GM19239 (cell line): ENCODE results near the gene GLT8D2.
"Not testable (repeated sequence)": the region's sequence is repeated elsewhere in the genome, so short reads cannot be mapped to it uniquely, and the experiment has no call there.

Experiments
- DNase-seq: peaks from one replicate; pipeline ENCODE4 v3.0.0; 2011; ENCODE audit warnings: low spot score; ENCODE audit not compliant: insufficient read length
- FAIRE-seq: peaks from 2 replicates; lab custom pipeline; 2011; peaks lifted over from hg19 to GRCh38; lab: Jason Lieb, UNC

Gene GLT8D2

DNA sequence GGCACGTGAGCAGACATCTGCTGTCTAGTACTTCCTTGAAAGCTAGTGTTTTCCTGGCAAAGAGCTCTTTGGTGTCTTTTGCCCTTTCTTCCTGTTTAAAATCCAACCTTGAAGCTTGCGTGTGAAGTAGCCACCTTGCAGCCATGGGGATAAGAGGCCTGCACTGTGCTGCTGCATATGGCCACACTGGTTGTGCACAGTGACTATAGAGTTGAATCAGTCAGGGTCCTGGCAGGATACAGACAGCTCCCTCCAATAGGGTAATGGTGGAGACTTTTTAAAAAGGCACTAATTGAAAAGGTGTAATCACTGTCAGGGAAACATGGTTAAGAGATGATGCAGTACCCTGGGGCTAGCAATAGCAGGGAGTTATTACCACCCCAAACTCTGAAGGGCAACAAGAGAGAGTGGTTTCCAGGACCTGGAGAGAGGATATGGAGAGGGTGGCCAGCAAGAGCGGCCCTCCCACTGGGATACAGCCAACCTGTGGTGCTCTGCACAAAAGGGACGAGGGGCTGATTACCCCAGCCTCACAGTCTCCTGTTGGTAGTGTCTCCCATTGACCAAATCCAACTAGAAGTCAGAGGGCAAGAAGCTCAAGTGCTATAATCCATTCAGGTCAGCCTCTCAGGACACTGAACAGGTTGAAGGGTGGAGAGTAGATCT, 4.8 kb upstream of the GLT8D2 start:
- DNase-seq (no peak), FAIRE-seq (no peak)

- FAIRE-seq (no peak), DNase-seq (no peak)
Observed at GRCh38 chr12:104050436-104050835, 449 bp upstream of the GLT8D2 start.

DNA sequence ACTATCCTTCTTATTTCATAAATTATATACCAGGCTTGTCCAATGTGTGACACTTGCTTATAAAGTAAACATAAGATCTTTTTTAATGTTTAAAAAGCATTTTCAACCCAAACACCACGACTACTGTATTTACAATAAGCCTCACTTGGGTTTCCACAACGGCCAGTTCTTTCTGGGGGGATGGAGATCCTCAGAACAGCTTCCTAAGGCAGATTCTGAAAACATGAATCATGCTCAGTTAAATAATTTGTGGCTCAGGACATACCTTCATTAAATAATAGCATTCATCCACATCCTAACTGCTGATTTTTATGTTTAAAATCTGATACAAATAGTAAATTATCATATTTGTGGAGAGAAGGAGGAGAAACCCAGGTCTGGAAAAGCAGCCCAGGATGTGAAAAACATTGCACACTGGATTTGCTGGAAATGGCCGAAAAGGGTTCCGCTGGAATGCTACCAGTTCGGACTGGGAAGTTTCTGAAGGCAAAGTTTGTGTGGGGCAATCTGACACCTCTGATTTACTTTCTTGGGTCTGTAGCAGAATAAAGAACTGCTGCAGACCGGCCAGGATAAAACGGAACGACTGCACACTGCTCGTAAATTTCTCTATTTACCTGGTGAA, 597 bp downstream of the GLT8D2 start:
- FAIRE-seq (no peak), DNase-seq (no peak)

DNA sequence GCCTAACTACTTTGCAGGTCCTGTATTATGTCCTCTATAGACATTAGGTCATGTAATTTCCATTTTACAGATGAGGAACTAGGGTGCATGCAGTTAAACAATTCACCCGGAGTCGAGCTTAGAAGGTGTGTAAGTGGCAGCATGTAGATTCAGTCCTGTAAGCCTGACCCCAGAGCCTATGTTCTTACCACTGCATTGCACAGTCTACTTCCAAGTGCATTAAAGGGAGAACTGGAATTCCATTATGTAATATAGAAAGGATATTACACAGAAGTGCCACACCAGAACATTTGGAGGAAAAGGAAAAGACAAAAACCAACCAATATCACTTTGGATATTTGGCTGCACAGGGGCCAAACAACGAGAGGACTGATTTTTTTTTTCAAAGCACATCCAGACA, 1.2 kb downstream of the GLT8D2 start:
- FAIRE-seq (no peak), DNase-seq (no peak)

- FAIRE-seq (no peak), DNase-seq (no peak)
Observed at GRCh38 chr12:104048162-104048561, 1.8 kb downstream of the GLT8D2 start.

DNA sequence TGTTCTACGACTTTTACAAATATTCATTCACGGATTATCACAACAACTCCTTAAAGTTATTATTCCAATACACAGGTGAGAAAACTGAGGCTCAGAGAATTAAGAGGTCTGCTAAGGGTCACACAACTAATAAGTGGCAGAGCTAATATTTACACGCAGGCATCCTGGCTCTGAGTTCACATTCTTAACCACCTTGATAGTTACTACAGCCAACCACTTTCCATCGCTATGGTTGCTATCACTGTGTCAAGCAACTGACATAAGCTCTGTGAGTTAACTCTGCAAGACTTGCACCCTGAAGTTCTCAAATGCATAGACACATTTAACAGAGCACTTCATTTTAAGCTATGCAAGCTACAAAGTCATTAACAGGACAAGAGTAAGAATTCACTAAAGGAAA, 3.7 kb downstream of the GLT8D2 start:
- DNase-seq: no peak
- no peak for FAIRE-seq

DNA sequence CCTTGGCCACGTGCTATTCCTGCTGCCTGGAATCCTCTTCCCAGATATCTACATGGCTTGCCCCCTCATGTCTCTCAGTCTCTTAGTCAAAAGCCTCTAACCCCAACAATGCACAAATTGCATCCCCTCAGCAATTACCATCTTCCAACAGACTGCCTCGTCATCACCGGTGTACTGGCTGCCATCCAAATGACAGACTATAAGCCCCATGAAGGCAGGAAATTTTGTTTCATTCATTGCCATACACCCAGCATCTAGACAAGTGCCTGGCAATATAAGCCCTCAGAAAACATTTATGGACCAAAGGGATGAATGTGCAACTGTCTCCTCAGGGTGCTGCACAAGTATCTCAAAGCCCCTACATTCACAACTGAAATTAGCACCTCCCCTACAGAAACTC, 5.8 kb downstream of the GLT8D2 start:
- DNase-seq (no peak), FAIRE-seq (no peak)

DNA sequence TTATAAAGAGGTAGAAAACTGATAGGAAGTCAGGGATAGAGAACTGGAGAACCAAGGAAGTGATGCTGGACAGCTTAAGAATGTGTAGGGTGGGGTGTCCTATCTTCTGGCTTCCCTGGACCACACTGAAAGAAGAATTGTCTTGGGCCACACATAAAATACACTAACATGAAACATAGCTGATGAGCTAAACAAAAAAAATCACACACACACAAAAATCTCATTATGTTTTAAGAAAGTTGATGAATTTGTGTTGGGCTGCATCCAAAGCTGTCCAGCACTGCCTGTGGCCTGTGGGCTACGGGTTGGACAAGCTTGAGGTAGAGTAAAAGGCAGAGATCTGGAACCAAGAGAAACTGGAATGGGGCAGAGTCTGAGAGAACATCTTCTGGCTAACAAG, 7.4 kb downstream of the GLT8D2 start:
- DNase-seq (no peak), FAIRE-seq (no peak)

DNA sequence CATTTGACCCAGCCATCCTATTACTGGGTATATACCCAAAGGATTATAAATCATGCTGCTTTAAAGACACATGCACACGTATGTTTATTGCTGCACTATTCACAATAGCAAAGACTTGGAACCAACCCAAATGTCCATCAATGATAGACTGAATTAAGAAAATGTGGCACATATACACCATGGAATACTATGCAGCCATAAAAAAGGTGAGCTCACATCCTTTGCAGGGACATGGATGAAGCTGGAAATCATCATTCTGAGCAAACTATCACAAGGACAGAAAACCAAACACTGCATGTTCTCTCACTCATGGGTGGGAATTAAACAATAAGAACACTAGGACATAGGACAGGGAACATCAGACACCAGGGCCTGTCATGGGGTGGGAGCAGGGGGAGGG, 10.2 kb downstream of the GLT8D2 start:
- not testable (repeated sequence) for DNase-seq, FAIRE-seq

- not testable (repeated sequence) for DNase-seq, FAIRE-seq
Observed at GRCh38 chr12:104036143-104036542, 13.8 kb downstream of the GLT8D2 start.

GRCh38 chr12:104030596-104030995, 19.4 kb downstream of the GLT8D2 start:
- not testable (repeated sequence) for DNase-seq, FAIRE-seq

- no peak for FAIRE-seq
- DNase-seq: no peak
Observed at GRCh38 chr12:104026841-104027599, 23.0 kb downstream of the GLT8D2 start.

GRCh38 chr12:104025771-104026170, 24.2 kb downstream of the GLT8D2 start:
- DNase-seq (no peak), FAIRE-seq (no peak)

GRCh38 chr12:104024348-104024747, 25.6 kb downstream of the GLT8D2 start:
- FAIRE-seq (no peak), DNase-seq (no peak)

DNA sequence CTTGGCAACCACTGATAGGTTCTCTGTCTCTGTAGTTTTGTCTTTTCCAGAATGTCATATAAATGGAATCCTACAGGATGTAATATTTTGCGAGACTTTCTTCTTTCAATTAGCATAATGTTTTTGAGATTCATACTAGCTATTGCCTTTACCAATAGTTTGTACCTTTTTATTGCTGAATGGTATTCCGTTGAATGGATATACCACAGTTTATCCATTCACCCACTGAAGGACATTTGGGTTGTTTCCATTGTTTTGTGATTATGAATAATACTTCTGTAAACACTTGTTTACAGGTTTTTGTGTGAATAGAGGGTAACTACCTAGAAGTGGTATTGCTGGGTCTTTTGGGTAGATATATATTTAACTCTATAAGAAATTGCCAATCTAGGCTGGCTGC, 26.3 kb downstream of the GLT8D2 start:
- FAIRE-seq (no peak), DNase-seq (no peak)

- DNase-seq (no peak), FAIRE-seq (no peak)
Observed at GRCh38 chr12:104022786-104023185, 27.2 kb downstream of the GLT8D2 start.

DNA sequence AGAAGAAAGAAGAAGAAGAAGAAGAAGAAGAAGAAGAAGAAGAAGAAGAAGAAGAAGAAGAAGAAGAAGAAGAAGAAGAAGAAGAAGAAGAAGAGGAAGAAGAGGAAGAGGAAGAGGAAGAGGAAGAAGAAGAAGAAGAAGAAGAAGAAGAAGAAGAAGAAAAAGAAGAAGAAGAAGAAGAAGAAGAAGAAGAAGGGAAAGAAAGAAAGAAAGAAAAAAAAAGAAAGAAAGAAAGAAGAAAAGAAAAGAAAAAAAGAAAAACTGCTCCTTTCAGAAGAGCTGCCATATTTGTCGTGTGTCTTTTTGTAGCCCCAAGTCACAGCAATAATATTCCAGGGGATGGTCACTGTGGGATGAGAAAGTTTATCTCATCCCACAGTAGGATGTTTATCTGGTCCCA, 28.1 kb downstream of the GLT8D2 start:
- not testable (repeated sequence) for FAIRE-seq, DNase-seq

DNA sequence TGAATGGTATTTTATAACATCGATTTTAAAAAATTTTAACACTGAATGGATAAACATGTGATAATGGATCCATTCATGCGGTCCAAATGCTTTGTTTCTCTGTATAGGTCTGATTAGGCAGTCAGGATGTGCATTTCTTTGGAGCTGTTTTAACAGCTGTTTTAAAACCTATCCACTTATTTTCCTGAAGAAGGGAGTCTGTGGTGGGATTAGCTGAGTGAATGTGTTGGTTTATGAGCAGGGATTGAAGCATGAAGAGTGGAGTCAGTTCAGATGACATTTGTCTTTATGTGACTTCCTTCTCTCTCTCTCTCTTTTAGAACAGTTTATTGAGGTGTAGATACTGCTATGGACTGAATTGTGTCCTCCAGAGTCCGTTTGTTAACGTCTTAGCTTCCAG, 37.7 kb downstream of the GLT8D2 start:
- DNase-seq (no peak), FAIRE-seq (no peak)

- FAIRE-seq: no peak
- no peak for DNase-seq
Observed at GRCh38 chr12:104011253-104011652, 38.7 kb downstream of the GLT8D2 start.

GRCh38 chr12:104010606-104011169, 39.3 kb downstream of the GLT8D2 start:
- DNase-seq (no peak), FAIRE-seq (no peak)

DNA sequence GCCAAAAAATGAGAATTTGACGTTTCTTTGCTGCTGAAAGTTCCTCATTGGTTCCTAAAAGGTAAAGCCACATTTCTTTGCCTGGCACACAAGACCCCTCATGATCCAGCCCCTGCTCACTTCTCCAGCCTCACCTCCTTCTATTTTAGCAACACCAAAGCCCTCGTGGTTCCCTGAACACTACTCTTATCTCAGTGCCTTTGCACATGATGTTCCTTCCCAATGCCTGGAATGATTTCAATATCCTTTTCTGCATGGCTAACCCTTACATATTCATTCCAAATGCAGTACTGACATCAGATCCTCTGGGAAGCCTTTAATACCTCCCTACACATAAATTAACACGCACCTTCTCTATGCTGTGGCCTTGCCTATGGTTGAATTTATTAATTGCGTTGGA, 39.9 kb downstream of the GLT8D2 start:
- no peak for FAIRE-seq
- no peak for DNase-seq
